GM15510 (cell line): ENCODE results near the gene CDH22.

Experiments used
- POLR2A ChIP-seq: IDR thresholded peaks from 3 replicates; pipeline ENCODE4 v1.6.1; 2011; ENCODE audit warnings: borderline replicate concordance; ENCODE audit not compliant: insufficient read length; ENCODE audit errors: extremely low read depth

Gene CDH22

GRCh38 chr20:46349742-46350056 is 41.4 kb upstream of the CDH22 start:
- no peak for TF ChIP-seq POLR2A

- no peak for TF ChIP-seq POLR2A
Observed at GRCh38 chr20:46349035-46349741, 40.9 kb upstream of the CDH22 start.

DNA sequence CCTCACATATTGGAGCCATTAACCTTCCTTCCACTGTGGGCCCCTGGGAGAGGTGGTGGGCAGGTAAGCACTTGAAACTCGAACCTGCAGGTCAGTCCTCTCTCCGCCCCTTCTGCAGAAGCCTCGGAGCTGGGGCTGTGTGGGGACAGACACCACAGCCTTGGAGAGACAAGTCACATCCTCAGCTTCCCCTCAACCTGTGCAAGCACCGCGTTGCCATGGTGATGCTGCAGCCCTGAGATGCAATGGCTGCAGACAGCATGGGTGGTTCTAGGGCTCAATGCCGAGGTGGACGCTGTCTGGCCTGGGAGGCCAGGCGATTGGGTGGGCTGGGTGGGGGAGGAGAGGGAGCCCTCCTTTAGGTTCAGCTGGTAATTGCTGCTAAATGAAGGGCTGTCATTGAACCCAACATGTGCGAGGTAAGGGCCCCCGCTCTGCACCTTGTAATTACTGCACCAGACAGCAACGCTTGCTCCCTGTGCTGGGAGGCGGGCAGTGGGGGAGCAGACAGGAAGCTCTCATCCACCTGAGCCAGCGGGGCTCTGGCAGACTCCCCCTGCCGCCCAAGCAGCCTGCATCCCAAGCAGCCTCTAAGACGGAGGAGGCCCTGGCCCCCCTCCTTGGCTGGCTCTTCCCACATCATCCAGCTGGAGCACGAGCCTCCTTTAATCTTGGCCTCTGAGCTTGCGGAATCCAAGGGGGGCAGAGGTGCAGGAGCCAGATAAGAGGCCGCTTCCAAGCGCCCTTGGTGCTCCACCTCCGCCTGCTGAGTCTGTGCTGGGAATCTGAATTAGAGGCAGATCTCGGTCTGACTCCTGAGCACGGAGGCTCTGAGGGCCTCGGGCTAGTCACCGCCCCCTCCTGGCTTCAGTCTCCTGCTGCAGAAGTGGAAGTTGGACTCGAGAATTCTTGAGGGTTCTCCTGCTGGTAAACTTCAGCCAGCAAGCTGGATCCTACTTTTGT is 39.8 kb upstream of the CDH22 start:
- no peak for TF ChIP-seq POLR2A

GRCh38 chr20:46346770-46347169 is 38.5 kb upstream of the CDH22 start:
- no peak for TF ChIP-seq POLR2A

DNA sequence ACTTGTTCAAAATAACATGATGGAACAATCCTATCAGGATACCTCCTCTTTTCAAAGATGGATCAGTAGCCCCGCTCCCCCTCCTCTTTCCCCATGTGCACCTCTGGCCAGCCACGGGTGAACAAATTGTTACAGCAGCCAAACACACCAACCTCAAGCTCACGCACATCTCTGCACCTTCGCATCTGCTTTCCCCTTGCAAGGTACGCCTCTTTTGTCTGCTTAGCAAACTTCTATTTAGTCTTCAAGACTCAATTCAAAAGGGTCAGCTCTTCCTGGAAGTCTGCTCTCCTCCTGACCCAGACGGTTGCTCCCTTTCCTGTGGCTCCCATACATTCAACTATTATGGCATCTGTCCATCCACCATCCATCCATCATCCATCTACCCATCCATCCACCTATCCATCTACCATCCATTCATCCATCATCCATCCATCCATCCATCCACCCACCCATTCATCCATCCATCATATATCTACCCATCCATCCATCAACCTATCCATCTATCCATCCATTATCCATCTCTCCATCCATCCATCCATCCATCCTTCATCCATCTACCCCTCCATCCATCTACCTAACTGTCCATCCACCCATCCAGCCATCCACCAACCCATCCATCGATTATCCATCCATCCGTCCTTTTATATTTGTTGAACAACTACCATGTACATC is 36.3 kb upstream of the CDH22 start:
- no peak for TF ChIP-seq POLR2A

DNA sequence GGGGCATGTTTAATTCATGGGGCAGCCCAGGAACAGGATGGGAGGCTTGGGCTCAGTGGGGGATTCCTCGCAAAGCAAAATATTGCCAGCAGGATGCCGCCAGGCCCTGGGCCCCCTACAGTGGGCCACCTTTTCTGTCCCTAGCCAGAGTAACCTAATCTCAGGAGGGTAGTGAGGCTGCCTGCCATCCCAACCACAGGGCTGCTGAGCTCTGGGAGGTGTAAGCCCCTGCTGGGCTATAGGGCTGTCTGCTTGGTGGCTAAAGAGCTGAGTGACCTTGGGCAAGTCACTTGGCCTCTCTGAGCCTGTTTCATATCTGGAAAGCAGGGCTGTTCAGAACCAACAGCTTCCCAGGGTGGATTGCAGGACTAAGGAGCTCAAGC is 35.7 kb upstream of the CDH22 start:
- no peak for TF ChIP-seq POLR2A

DNA sequence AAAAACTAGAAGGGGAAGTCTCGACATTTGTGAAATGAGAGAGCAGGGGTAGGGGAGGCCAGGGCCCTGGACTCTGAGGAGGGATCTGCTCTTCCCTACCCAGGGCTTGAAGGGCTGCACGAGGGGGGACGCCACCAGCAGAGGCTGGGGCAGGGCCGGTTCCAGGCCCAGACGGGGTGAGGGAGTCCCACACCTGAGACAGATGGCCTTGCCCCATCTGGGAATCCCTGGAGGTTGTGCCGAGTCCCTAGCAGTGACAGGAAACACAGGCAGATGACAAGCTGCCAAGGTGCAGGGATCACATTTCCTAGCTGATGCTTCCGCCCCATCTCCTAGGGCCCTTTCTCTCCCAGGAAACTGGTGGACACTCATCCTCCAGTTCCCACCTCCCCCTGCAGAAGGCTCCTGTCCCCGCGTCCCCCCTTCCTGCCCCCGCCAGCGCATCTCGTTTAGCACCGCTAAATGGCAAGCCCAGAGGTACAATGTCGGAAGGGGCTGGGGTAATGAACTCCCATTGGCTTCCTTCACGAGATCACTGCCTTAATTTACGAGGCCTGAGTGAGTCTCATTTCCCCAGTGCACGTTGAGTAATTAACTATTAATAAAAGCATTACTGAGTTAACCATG is 35.2 kb upstream of the CDH22 start:
- no peak for TF ChIP-seq POLR2A

- TF ChIP-seq POLR2A, result no peak
Observed at GRCh38 chr20:46342451-46343347, 34.4 kb upstream of the CDH22 start.

- no peak for TF ChIP-seq POLR2A
Observed at GRCh38 chr20:46342010-46342378, 33.7 kb upstream of the CDH22 start.

GRCh38 chr20:46341074-46342009 is 33.0 kb upstream of the CDH22 start:
- no peak for TF ChIP-seq POLR2A

DNA sequence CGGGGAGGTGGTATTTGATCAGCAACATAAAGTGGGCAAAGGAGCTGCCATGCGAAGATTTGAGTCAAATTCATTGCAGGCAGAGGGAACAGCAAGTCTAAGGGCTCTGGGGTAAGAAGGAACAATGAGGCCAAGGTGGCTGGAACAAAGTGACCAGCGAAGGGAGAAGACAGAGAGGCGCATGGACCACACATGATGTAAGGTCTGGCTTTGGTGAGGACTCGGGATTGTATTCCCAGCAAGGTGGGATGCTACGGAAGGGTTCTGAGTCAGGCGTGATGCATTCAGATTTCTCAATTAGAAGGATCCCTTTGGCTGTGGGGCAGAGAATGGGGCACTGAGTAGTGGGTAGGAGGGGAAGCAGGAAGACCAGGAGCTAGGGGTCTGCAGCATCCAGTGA is 30.7 kb upstream of the CDH22 start:
- TF ChIP-seq POLR2A, result no peak

DNA sequence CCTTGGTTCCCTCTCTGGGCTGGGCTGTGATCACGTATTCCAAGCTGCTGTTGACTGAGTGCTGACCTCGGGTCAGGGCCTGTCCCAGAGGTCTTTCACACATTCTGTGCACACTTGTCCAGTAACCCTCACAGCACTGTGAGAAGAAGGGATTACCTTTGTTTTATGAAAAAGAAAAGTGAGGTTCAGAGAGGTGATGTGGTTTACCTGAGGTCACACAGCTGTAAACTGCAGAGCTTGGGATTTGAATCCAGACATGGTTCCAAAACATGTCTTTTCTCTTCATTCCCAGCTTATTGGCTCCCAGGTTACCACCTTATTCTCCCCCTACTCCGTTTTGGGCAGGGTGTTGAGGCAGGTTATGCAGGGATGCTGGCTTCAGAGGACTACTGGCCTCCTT is 28.4 kb upstream of the CDH22 start:
- TF ChIP-seq POLR2A, result no peak

DNA sequence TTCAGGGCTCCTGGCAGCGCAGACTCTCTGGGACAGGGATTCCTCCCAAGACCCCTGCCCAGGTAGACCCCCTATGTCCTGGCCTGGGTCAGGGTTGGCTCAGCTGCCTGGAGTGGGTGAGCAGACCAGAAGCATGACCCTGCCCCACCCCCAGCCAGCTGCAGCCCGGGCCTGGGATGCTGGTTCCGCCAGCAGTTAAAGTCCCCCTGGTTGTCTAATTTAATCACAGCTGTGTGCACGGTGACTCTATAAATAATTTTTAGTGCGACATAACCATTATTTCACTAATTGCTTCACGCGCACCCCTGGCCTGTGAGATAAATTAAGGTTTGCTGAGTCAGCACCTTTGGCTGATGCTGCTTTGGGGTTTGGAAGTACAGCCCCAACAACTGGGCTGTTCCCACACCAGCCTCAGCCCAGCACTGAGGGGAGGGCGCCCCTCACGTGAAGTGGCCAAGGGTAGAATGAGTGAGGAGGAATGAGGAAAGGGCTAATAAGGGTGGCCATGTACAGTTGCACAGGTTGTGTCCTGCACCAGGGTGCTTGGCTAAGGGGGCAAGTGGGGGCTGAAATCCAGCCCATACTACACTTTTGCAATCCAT is 26.1 kb upstream of the CDH22 start:
- TF ChIP-seq POLR2A, result no peak
